Osteoblast (primary cell): ENCODE measurements around the gene HOXA3. TPM values are rescaled to one million over a fixed set of nuclear protein-coding genes. Genes with fewer than 3 reads are reported as not detected.

Experiments
- DNase-seq: peaks from one replicate; pipeline ENCODE4 v3.0.0; 2011; ENCODE audit warnings: low spot score, mixed read lengths; ENCODE audit not compliant: insufficient read length; ENCODE audit errors: missing footprints
- H2AFZ ChIP-seq: 2 replicates; pipeline ENCODE4 v1.6.0; 2011; ENCODE audit warnings: mild to moderate bottlenecking, low read length
- H3K27ac ChIP-seq: 2 replicates; pipeline ENCODE4 v1.5.1; 2011; ENCODE audit warnings: mild to moderate bottlenecking, low read depth, low read length, moderate library complexity
- H3K27me3 ChIP-seq: 2 replicates; pipeline ENCODE4 v1.6.0; 2012; ENCODE audit warnings: mild to moderate bottlenecking, control low read depth, inconsistent platforms, low read length, moderate library complexity; ENCODE audit not compliant: insufficient read depth
- H3K36me3 ChIP-seq: 2 replicates; pipeline ENCODE4 v1.5.1; 2011; ENCODE audit warnings: mild to moderate bottlenecking, low read length, control low read depth, moderate library complexity; ENCODE audit not compliant: insufficient read depth
- H3K4me1 ChIP-seq: 2 replicates; pipeline ENCODE4 v1.5.1; 2011; ENCODE audit warnings: mild to moderate bottlenecking, low read length, control low read depth, moderate library complexity; ENCODE audit not compliant: insufficient read depth
- H3K4me2 ChIP-seq: 2 replicates; pipeline ENCODE4 v1.6.0; 2011; ENCODE audit warnings: mild to moderate bottlenecking, low read length; ENCODE audit not compliant: insufficient read depth
- H3K4me3 ChIP-seq: fragments of 200-600 bp; sonication (generic); 3 replicates; pipeline ENCODE4 v1.5.1; 2012; ENCODE audit warnings: mild to moderate bottlenecking, low read length, inconsistent platforms; ENCODE audit not compliant: insufficient read depth
- H3K79me2 ChIP-seq: 2 replicates; pipeline ENCODE4 v1.6.0; 2012; ENCODE audit warnings: mild to moderate bottlenecking, low read length, control low read depth, inconsistent platforms; ENCODE audit not compliant: insufficient read depth
- H3K9me3 ChIP-seq: 2 replicates; pipeline ENCODE4 v1.5.1; 2011; ENCODE audit warnings: low read depth, low read length, control low read depth
- H4K20me1 ChIP-seq: 2 replicates; pipeline ENCODE4 v1.6.0; 2012; ENCODE audit warnings: mild to moderate bottlenecking, low read length, control low read depth; ENCODE audit not compliant: insufficient read depth
- total RNA-seq: library from RNA; depleted of rRNA; stranded (reverse); fragments of >200 nt; gene quantifications from 2 replicates; pipeline ENCODE4 v1.2.3, GENCODE V29; 2012
- TF ChIP-seq, protein P1 (sequence below): IDR thresholded peaks from 2 replicates; pipeline ENCODE4 v1.5.1; 2011; ENCODE audit warnings: mild to moderate bottlenecking, low read depth, low read length, moderate library complexity; ENCODE audit errors: extremely low read depth

The HOXA3 gene
- total RNA-seq, 1 donor: 4.0 TPM

DNA sequence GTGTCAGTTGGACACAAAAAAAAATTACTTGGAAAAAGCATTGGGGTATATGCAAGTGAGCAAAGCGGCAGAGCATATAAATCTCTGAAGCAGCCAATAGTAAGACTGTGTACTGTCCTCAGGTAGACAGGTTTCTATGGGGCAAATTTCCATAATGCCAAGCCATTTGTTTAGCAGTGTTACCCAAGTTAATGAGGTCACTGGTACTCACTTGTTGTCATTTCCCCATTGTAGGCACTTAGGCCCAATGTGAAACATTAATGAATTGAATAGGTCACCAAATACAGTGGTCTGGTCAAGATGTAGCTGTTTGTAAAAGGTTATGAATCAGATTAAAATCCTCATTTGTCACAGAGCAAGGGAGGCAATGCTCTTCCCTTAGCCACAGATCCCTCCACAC is 84.1 kb downstream of the HOXA3 start:
- no peak for DNase-seq
- no peak overlapping the region for H2AFZ ChIP-seq
- no peak overlapping the region for H3K4me3 ChIP-seq
- no peaks in the 10 kb centered on the region for H3K36me3 ChIP-seq
- H3K9me3 ChIP-seq: no peaks in the 10 kb centered on the region
- no peaks in the 10 kb centered on the region for H3K79me2 ChIP-seq
- H3K4me2 ChIP-seq: no peak overlapping the region
- H3K27me3 ChIP-seq: no peaks in the 10 kb centered on the region
- H4K20me1 ChIP-seq: no peaks in the 10 kb centered on the region
- H3K27ac ChIP-seq: no peak overlapping the region
- peaks cover 24% of the 10 kb centered on the region for H3K4me1 ChIP-seq
- TF ChIP-seq, protein P1, sequence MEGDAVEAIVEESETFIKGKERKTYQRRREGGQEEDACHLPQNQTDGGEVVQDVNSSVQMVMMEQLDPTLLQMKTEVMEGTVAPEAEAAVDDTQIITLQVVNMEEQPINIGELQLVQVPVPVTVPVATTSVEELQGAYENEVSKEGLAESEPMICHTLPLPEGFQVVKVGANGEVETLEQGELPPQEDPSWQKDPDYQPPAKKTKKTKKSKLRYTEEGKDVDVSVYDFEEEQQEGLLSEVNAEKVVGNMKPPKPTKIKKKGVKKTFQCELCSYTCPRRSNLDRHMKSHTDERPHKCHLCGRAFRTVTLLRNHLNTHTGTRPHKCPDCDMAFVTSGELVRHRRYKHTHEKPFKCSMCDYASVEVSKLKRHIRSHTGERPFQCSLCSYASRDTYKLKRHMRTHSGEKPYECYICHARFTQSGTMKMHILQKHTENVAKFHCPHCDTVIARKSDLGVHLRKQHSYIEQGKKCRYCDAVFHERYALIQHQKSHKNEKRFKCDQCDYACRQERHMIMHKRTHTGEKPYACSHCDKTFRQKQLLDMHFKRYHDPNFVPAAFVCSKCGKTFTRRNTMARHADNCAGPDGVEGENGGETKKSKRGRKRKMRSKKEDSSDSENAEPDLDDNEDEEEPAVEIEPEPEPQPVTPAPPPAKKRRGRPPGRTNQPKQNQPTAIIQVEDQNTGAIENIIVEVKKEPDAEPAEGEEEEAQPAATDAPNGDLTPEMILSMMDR: no peak

DNA sequence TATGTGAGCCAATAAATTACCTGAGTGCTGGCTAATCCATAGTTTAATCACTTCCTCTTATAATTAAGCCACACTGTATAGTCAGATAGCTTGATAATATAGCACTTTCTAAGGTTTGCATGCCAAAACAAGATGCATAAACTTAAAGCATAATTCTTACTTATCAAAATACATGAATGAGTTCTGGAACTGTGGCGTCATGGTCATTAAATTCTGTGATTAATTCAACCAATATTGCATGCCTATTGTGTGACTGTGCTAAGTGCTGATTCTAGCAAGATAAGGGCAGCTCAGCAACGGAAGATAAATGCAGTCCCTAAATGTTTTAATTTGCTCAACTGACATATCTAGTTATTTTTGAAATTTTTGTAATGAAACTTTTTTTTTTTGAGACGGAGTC is 86.2 kb downstream of the HOXA3 start:
- H3K4me2 ChIP-seq: peak overlapping the region; percentile 1
- H3K27ac ChIP-seq: peak overlapping the region; percentile 70
- no peaks in the 10 kb centered on the region for H3K27me3 ChIP-seq
- H3K4me3 ChIP-seq: no peak overlapping the region
- no peaks in the 10 kb centered on the region for H3K79me2 ChIP-seq
- no peaks in the 10 kb centered on the region for H3K36me3 ChIP-seq
- DNase-seq: no peak
- H3K4me1 ChIP-seq: peaks cover 24% of the 10 kb centered on the region
- H3K9me3 ChIP-seq: no peaks in the 10 kb centered on the region
- no peaks in the 10 kb centered on the region for H4K20me1 ChIP-seq
- H2AFZ ChIP-seq: no peak overlapping the region
- TF ChIP-seq, protein P1: no peak

DNA sequence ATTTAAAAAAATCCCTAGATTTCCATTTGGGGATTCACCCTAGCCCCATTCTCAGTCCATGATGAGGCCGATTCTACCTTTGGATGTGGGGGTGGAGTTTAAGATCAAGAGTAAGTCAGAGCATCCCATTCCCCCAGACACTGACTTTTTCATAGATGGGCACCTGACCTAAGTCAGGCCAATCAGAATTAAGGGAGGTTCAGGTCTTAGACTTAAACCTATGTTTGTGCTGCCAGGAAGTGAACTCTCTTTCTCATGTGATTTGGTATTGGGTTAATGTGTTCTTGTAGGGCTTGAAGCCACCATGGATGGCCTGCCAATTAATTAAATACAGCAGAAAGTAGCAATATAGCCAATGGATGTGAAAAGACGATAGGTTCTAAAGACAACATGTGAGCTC is 86.7 kb downstream of the HOXA3 start:
- DNase-seq: no peak
- Histone ChIP-seq H3K27ac (peak overlapping the region; percentile 70), H3K4me2 (peak overlapping the region; percentile 1), H2AFZ (no peak overlapping the region), H3K36me3 (no peaks in the 10 kb centered on the region), H3K79me2 (no peaks in the 10 kb centered on the region), H3K4me3 (no peak overlapping the region), H3K27me3 (no peaks in the 10 kb centered on the region), H3K9me3 (no peaks in the 10 kb centered on the region), H4K20me1 (no peaks in the 10 kb centered on the region), H3K4me1 (peaks cover 24% of the 10 kb centered on the region)
- TF ChIP-seq, protein P1: no peak

DNA sequence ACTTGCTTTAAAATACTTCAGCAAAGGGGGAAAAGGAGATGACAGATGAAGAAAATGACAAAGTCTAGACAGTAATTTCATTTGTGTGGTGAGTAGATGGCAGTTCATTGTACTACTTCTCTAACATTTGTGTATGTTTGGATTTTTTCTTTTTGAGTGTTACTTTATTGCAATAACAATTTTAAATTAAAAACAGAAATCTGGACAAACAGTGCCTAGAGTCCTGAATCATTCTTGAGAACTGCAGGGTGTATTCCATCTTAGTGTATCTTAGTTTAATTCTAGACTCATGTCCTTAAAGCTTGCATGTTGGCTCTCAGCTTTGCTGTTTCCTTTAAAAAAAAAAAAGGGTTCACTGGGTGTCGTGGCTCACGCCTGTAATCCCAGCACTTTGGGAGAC is 87.7 kb downstream of the HOXA3 start:
- Histone ChIP-seq H3K27ac (peak overlapping the region; percentile 68), H3K36me3 (no peaks in the 10 kb centered on the region)

More for the DNA sequence above, 87.7 kb downstream of the HOXA3 start:
- Histone ChIP-seq H3K27me3 (no peaks in the 10 kb centered on the region), H3K4me1 (peaks cover 24% of the 10 kb centered on the region), H2AFZ (peak overlapping the region; percentile 45), H3K79me2 (no peaks in the 10 kb centered on the region), H3K4me2 (peak overlapping the region; percentile 22), H3K4me3 (no peak overlapping the region), H4K20me1 (no peaks in the 10 kb centered on the region), H3K9me3 (no peaks in the 10 kb centered on the region)
- no peak for DNase-seq
- TF ChIP-seq, protein P1: no peak
